Measurements from ENCODE around the gene SH3BP5.

Gene SH3BP5

GRCh38 chr3:15276028-15276724 lies 56.2 kb downstream of the SH3BP5 start:
- Histone ChIP-seq H3K27me3 (ENCODE audit: insufficient read depth, poor library complexity, severe bottlenecking) (no peaks in the 10 kb centered on the region), H3K4me3 (ENCODE audit: severe bottlenecking) (no peak overlapping the region), H3K9me3 (ENCODE audit: severe bottlenecking) (no peaks in the 10 kb centered on the region), H3K4me1 (ENCODE audit: insufficient read depth, poor library complexity, severe bottlenecking) (peaks cover 2% of the 10 kb centered on the region), H3K27ac (ENCODE audit: poor library complexity, severe bottlenecking) (no peak overlapping the region), H3K36me3 (ENCODE audit: low read depth) (no peaks in the 10 kb centered on the region)
- ATAC-seq (ENCODE audit: low read depth): no peak
- DNase-seq (ENCODE audit: low spot score): no peak
- no peak for TF ChIP-seq CTCF (IDR thresholded peaks at IDR 0.05; ENCODE audit: poor library complexity, severe bottlenecking)

GRCh38 chr3:15273227-15273626 lies 59.2 kb downstream of the SH3BP5 start:
- Histone ChIP-seq H3K4me1 (ENCODE audit: insufficient read depth, poor library complexity, severe bottlenecking) (peaks cover 4% of the 10 kb centered on the region), H3K27ac (ENCODE audit: poor library complexity, severe bottlenecking) (no peak overlapping the region), H3K4me3 (ENCODE audit: severe bottlenecking) (no peak overlapping the region), H3K9me3 (ENCODE audit: severe bottlenecking) (no peaks in the 10 kb centered on the region), H3K27me3 (ENCODE audit: insufficient read depth, poor library complexity, severe bottlenecking) (no peaks in the 10 kb centered on the region), H3K36me3 (ENCODE audit: low read depth) (no peaks in the 10 kb centered on the region)
- TF ChIP-seq CTCF (IDR thresholded peaks at IDR 0.05; ENCODE audit: poor library complexity, severe bottlenecking): no peak
- no peak for DNase-seq (ENCODE audit: low spot score)
- no peak for ATAC-seq (ENCODE audit: low read depth)

- Histone ChIP-seq H3K9me3 (ENCODE audit: severe bottlenecking) (no peaks in the 10 kb centered on the region), H3K4me3 (ENCODE audit: severe bottlenecking) (no peak overlapping the region), H3K36me3 (ENCODE audit: low read depth) (no peaks in the 10 kb centered on the region), H3K27ac (ENCODE audit: poor library complexity, severe bottlenecking) (no peak overlapping the region), H3K4me1 (ENCODE audit: insufficient read depth, poor library complexity, severe bottlenecking) (peaks cover 4% of the 10 kb centered on the region), H3K27me3 (ENCODE audit: insufficient read depth, poor library complexity, severe bottlenecking) (no peaks in the 10 kb centered on the region)
- ATAC-seq (ENCODE audit: low read depth) (no peak), DNase-seq (ENCODE audit: low spot score) (no peak)
- no peak for TF ChIP-seq CTCF (IDR thresholded peaks at IDR 0.05; ENCODE audit: poor library complexity, severe bottlenecking)
Measured at GRCh38 chr3:15272426-15273196, 59.8 kb downstream of the SH3BP5 start.

GRCh38 chr3:15271785-15272381 lies 60.5 kb downstream of the SH3BP5 start:
- Histone ChIP-seq H3K36me3 (ENCODE audit: low read depth) (no peaks in the 10 kb centered on the region), H3K27ac (ENCODE audit: poor library complexity, severe bottlenecking) (no peak overlapping the region), H3K27me3 (ENCODE audit: insufficient read depth, poor library complexity, severe bottlenecking) (no peaks in the 10 kb centered on the region), H3K9me3 (ENCODE audit: severe bottlenecking) (no peaks in the 10 kb centered on the region), H3K4me1 (ENCODE audit: insufficient read depth, poor library complexity, severe bottlenecking) (peaks cover 4% of the 10 kb centered on the region), H3K4me3 (ENCODE audit: severe bottlenecking) (no peak overlapping the region)
- DNase-seq (ENCODE audit: low spot score): no peak
- no peak for ATAC-seq (ENCODE audit: low read depth)
- no peak for TF ChIP-seq CTCF (IDR thresholded peaks at IDR 0.05; ENCODE audit: poor library complexity, severe bottlenecking)

Measured in RWPE2 (cell line).